Activated effector memory CD4-positive, alpha-beta T cell treated with Interleukin-2 at 50 U/mL for 16 hours (primary cell): Measurements from ENCODE around the gene SDF2.
"Not testable (repeated sequence)": the region's sequence is repeated elsewhere in the genome, so short reads cannot be mapped to it uniquely, and the experiment has no call there.

Experiments
- DNase-seq: peaks from one replicate; pipeline ENCODE4 v3.0.0-alpha.2; 2020

Gene SDF2

GRCh38 chr17:28624148-28624547, 37.6 kb downstream of the SDF2 start:
- DNase-seq: no peak

- DNase-seq: no peak
These were observed 38.0 kb downstream of the SDF2 start for GRCh38 chr17:28623696-28624095.

- no peak for DNase-seq
These were observed 39.5 kb downstream of the SDF2 start for GRCh38 chr17:28622186-28622585.

- no peak for DNase-seq
These were observed 41.7 kb downstream of the SDF2 start for GRCh38 chr17:28620010-28620409.

- DNase-seq: no peak
These were observed 43.2 kb downstream of the SDF2 start for GRCh38 chr17:28618464-28618863.

- DNase-seq: no peak
These were observed 45.4 kb downstream of the SDF2 start for GRCh38 chr17:28616281-28616680.

- no peak for DNase-seq
These were observed 46.3 kb downstream of the SDF2 start for GRCh38 chr17:28615260-28615940.

GRCh38 chr17:28613931-28614381, 47.8 kb downstream of the SDF2 start, which contains the start of gene RSKR:
Gene RSKR (minus strand): TSS chr17:28614185. CDS start chr17:28614161, 24 bp downstream.
- no peak for DNase-seq

- peak; percentile 6 for DNase-seq
These were observed 48.5 kb downstream of the SDF2 start for GRCh38 chr17:28612936-28613872.

GRCh38 chr17:28612531-28612930, 49.2 kb downstream of the SDF2 start:
- no peak for DNase-seq

GRCh38 chr17:28610376-28610775, 51.3 kb downstream of the SDF2 start:
- DNase-seq: no peak

- DNase-seq: not testable (repeated sequence)
These were observed 57.7 kb downstream of the SDF2 start for GRCh38 chr17:28604031-28604430.

- DNase-seq: no peak
These were observed 62.2 kb downstream of the SDF2 start for GRCh38 chr17:28599311-28600184.

GRCh38 chr17:28598799-28599310, 62.9 kb downstream of the SDF2 start, which contains the start of gene SPAG5:
Gene SPAG5 (minus strand): TSS chr17:28599025. CDS start chr17:28598946, 79 bp downstream.
- DNase-seq: peak; percentile 93

GRCh38 chr17:28598389-28598788, 63.3 kb downstream of the SDF2 start:
- DNase-seq: no peak
